IMR-90 (cell line): ENCODE measurements around the gene FRK. TPM values are rescaled to one million over a fixed set of nuclear protein-coding genes. Genes with fewer than 3 reads are reported as not detected.

Experiments used
- ATAC-seq: fragments of 200-7000 bp; cut with Tn5 transposase; 2 replicates; pipeline ENCODE4 v1.9.1; 2020; ENCODE audit warnings: low read depth, mild to moderate bottlenecking, moderate library complexity
- BruUV-seq: library from RNA; stranded (reverse); fragments of 400-500 nt; replicated peaks from 2 replicates; lab custom pipeline; 2021; lab: Mats Ljungman, UMichigan
- CTCF ChIA-PET: fragments of 300-600 bp; formaldehyde crosslinking; extraction: SDS; loops from one replicate; lab custom pipeline; 2021; ENCODE audit warnings: antibody characterized with exemption; lab: Yijun Ruan, JAX
- POLR2A ChIA-PET: fragments of 300-600 bp; sonication (Branson Sonifier 250); formaldehyde crosslinking; loops from one replicate; lab custom pipeline; 2022; ENCODE audit warnings: antibody characterized with exemption; ENCODE audit not compliant: unreplicated experiment; lab: Charles Lee
- DNase-seq: peaks from one replicate; pipeline ENCODE4 v3.0.0; 2013
- H2AFZ ChIP-seq: replicated peaks from 2 replicates; pipeline ENCODE3; 2013; ENCODE audit warnings: low read length, mild to moderate bottlenecking; ENCODE audit not compliant: poor library complexity
- H2AK5ac ChIP-seq: 2 replicates; pipeline ENCODE4 v1.6.1; 2013; ENCODE audit warnings: low read depth, low read length, inconsistent platforms
- H2AK9ac ChIP-seq: replicated peaks from 2 replicates; pipeline ENCODE3; 2013; ENCODE audit warnings: mild to moderate bottlenecking, low read depth, low read length, moderate library complexity; ENCODE audit not compliant: poor library complexity
- H2BK120ac ChIP-seq: 2 replicates; pipeline ENCODE4 v1.6.1; 2013; ENCODE audit warnings: low read depth, low read length, inconsistent platforms
- H2BK15ac ChIP-seq: 3 replicates; pipeline ENCODE4 v1.6.1; 2013; ENCODE audit warnings: low read depth, low read length, inconsistent platforms
- H2BK20ac ChIP-seq: 2 replicates; pipeline ENCODE4 v1.6.1; 2013; ENCODE audit warnings: low read depth, mild to moderate bottlenecking, inconsistent platforms, low read length, moderate library complexity
- H2BK5ac ChIP-seq: 2 replicates; pipeline ENCODE4 v1.6.1; 2013; ENCODE audit warnings: mild to moderate bottlenecking, low read depth, low read length, inconsistent platforms; ENCODE audit not compliant: poor library complexity, severe bottlenecking
- H3K14ac ChIP-seq: replicated peaks from 2 replicates; pipeline ENCODE4 v1.6.1; 2013; ENCODE audit warnings: low read depth, low read length, inconsistent platforms
- H3K18ac ChIP-seq: 2 replicates; pipeline ENCODE4 v1.6.1; 2013; ENCODE audit warnings: low read depth, low read length, control low read depth
- H3K23ac ChIP-seq: 2 replicates; pipeline ENCODE4 v1.6.1; 2013; ENCODE audit warnings: low read depth, low read length, inconsistent platforms
- H3K27ac ChIP-seq: 2 replicates; pipeline ENCODE4 v1.5.1; 2013; ENCODE audit warnings: mild to moderate bottlenecking, control low read depth, low read length; ENCODE audit not compliant: insufficient read depth
- H3K27me3 ChIP-seq: 2 replicates; pipeline ENCODE4 v1.6.1; 2013; ENCODE audit warnings: low read length; ENCODE audit not compliant: control insufficient read depth, insufficient read depth
- H3K36me3 ChIP-seq: 2 replicates; pipeline ENCODE4 v1.6.1; 2013; ENCODE audit warnings: low read length, mixed read lengths; ENCODE audit not compliant: control insufficient read depth, insufficient read depth
- H3K4ac ChIP-seq: 2 replicates; pipeline ENCODE4 v1.6.1; 2013; ENCODE audit warnings: low read depth, low read length, inconsistent platforms
- H3K4me1 ChIP-seq: 2 replicates; pipeline ENCODE4 v1.6.1; 2013; ENCODE audit warnings: low read length, mixed read lengths; ENCODE audit not compliant: control insufficient read depth, insufficient read depth
- H3K4me2 ChIP-seq: 2 replicates; pipeline ENCODE4 v1.6.1; 2013; ENCODE audit warnings: low read depth, mild to moderate bottlenecking, control low read depth, low read length, moderate library complexity
- H3K4me3 ChIP-seq: 2 replicates; pipeline ENCODE4 v1.5.1; 2013; ENCODE audit warnings: low read depth, mild to moderate bottlenecking, control low read depth, low read length, moderate library complexity; ENCODE audit not compliant: insufficient read depth
- H3K56ac ChIP-seq: 2 replicates; pipeline ENCODE4 v1.6.1; 2013; ENCODE audit warnings: low read length, inconsistent platforms; ENCODE audit not compliant: insufficient read depth; ENCODE audit errors: extremely low read depth
- H3K79me1 ChIP-seq, 2 experiments: 2 replicates each; pipeline ENCODE4 v1.6.1; 2013; ENCODE audit warnings: low read length in 2 of 2, inconsistent platforms in 1 of 2, low read depth in 1 of 2
- H3K9ac ChIP-seq: 2 replicates; pipeline ENCODE4 v1.6.1; 2013; ENCODE audit warnings: low read depth, low read length, control low read depth
- H3K9me1 ChIP-seq: 2 replicates; pipeline ENCODE4 v1.6.1; 2013; ENCODE audit warnings: low read length, inconsistent platforms; ENCODE audit not compliant: insufficient read depth
- H3K9me3 ChIP-seq: 2 replicates; pipeline ENCODE4 v1.6.1; 2013; ENCODE audit warnings: low read length; ENCODE audit not compliant: control insufficient read depth, insufficient read depth
- H4K20me1 ChIP-seq: 2 replicates; pipeline ENCODE4 v1.6.1; 2013; ENCODE audit warnings: low read length, inconsistent platforms; ENCODE audit not compliant: insufficient read depth
- H4K5ac ChIP-seq: 2 replicates; pipeline ENCODE4 v1.6.1; 2013; ENCODE audit warnings: mild to moderate bottlenecking, low read depth, low read length, control low read depth
- H4K8ac ChIP-seq, 2 experiments: 2 replicates each; pipeline ENCODE4 v1.6.1; 2013; ENCODE audit warnings: low read depth in 2 of 2, low read length in 2 of 2, control low read depth in 1 of 2, inconsistent platforms in 1 of 2
- H4K91ac ChIP-seq: 2 replicates; pipeline ENCODE4 v1.6.1; 2013; ENCODE audit warnings: low read depth, low read length, inconsistent platforms; ENCODE audit not compliant: insufficient read depth
- BHLHE40 ChIP-seq: fragments of 150-350 bp; IDR thresholded peaks from 2 replicates; pipeline ENCODE4 v1.6.1; 2016; ENCODE audit warnings: mild to moderate bottlenecking, low read depth, low read length
- CEBPB ChIP-seq: IDR thresholded peaks from 2 replicates; pipeline ENCODE4 v1.6.1; 2012; ENCODE audit warnings: low read depth, low read length, improper control_type of control experiment
- FOS ChIP-seq: fragments of 150-350 bp; IDR thresholded peaks from 2 replicates; pipeline ENCODE4 v1.6.1; 2016; ENCODE audit warnings: low read depth, low read length
- MAFK ChIP-seq: IDR thresholded peaks from 2 replicates; pipeline ENCODE4 v1.6.1; 2012; ENCODE audit warnings: low read depth, low read length, improper control_type of control experiment
- MAZ ChIP-seq: IDR thresholded peaks from 2 replicates; pipeline ENCODE4 v1.6.1; 2012; ENCODE audit warnings: low read depth, mild to moderate bottlenecking, low read length, improper control_type of control experiment, moderate library complexity, borderline replicate concordance
- MXI1 ChIP-seq: IDR thresholded peaks from 2 replicates; pipeline ENCODE4 v1.6.1; 2012; ENCODE audit warnings: low read depth, mild to moderate bottlenecking, low read length, moderate library complexity, borderline replicate concordance
- POLR2A ChIP-seq: IDR thresholded peaks from 2 replicates; pipeline ENCODE4 v1.6.1; 2012; ENCODE audit warnings: mild to moderate bottlenecking, low read depth, low read length
- RAD21 ChIP-seq: IDR thresholded peaks from 2 replicates; pipeline ENCODE4 v1.6.1; 2012; ENCODE audit warnings: low read length, improper control_type of control experiment
- RCOR1 ChIP-seq: IDR thresholded peaks from 2 replicates; pipeline ENCODE4 v1.6.1; 2012; ENCODE audit warnings: mild to moderate bottlenecking, low read length, improper control_type of control experiment; ENCODE audit not compliant: insufficient replicate concordance
- RFX5 ChIP-seq: IDR thresholded peaks from 2 replicates; pipeline ENCODE4 v1.8.0; 2012; ENCODE audit warnings: low read depth, mild to moderate bottlenecking, low read length, moderate library complexity
- SMC3 ChIP-seq: fragments of 150-350 bp; IDR thresholded peaks from 2 replicates; pipeline ENCODE4 v1.6.1; 2016; ENCODE audit warnings: low read depth, mild to moderate bottlenecking, antibody characterized with exemption, low read length, moderate library complexity
- dilution Hi-C: fragments of 300-500 bp; cut with HindIII; formaldehyde crosslinking; loops from one replicate; pipeline ENCODE4 v1.14.3; 2018; ENCODE audit warnings: low sequenced_read_pairs; ENCODE audit not compliant: unreplicated experiment
- in situ Hi-C: fragments of 300-500 bp; cut with MboI; formaldehyde crosslinking; loops from 3 replicates; pipeline ENCODE4 v1.14.3; 2019; ENCODE audit warnings: low sequenced_read_pairs, inconsistent platforms, mixed read lengths
- intact Hi-C: fragments of 100-400 bp; cut with micrococcal nuclease; formaldehyde crosslinking; loops from 2 replicates; pipeline ENCODE4 v1.10.0; 2022
- polyA plus RNA-seq, 3 experiments: library from polyadenylated mRNA; depleted of rRNA; stranded (reverse); fragments of >200 nt; gene quantifications; 2 replicates each; pipeline ENCODE4 v1.2.3, GENCODE V29; 2012; ENCODE audit warnings: low replicate concordance in 1 of 3
- total RNA-seq: library from RNA; depleted of rRNA; stranded (reverse); fragments of >200 nt; gene quantifications from 2 replicates; pipeline ENCODE4 v1.2.3, GENCODE V29; 2012
- TF ChIP-seq, protein P1 (sequence below): conservative IDR thresholded peaks from 2 replicates; pipeline ENCODE4 v1.5.1; 2012; ENCODE audit warnings: mild to moderate bottlenecking, low read depth, low read length, improper control_type of control experiment

FRK gene
- total and polyA plus RNA-seq, 2 of the 4 experiments (the other 2 are of a cell fraction): under 0.01 to 0.02 TPM

DNA sequence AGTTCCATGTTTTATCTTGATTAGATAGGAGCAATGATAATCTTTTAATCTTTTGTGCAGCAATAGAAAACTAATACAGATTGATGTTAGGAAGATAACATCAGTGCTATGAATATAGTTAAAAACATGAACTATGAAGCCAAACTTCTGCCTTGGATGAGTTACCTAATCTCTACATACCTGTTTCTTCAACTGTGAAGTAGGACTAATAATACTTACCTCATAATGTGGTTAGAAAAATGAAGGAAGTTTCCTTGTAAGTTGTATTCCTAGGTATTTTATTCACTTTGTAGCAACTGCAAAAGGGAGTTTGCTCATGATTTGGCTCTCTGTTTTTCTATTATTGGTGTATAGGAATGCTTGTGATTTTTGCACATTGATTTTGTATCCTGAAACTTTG lies 111.9 kb downstream of the FRK start:
- H2AK9ac ChIP-seq: no peak overlapping the region
- no peak overlapping the region for H4K91ac ChIP-seq
- H2BK120ac ChIP-seq: no peak overlapping the region
- no peaks in the 10 kb centered on the region for H3K79me1 ChIP-seq
- in situ Hi-C loops: no loop called here
- no peak overlapping the region for H3K56ac ChIP-seq
- no peak overlapping the region for H3K27ac ChIP-seq
- no peak overlapping the region for H2AFZ ChIP-seq
- H3K4me3 ChIP-seq: no peak overlapping the region
- H2BK5ac ChIP-seq: no peak overlapping the region
- no peak overlapping the region for H3K23ac ChIP-seq
- BruUV-seq: no TSS peak
- no peak overlapping the region for H3K4ac ChIP-seq
- H4K5ac ChIP-seq: no peak overlapping the region
- H3K36me3 ChIP-seq: no peaks in the 10 kb centered on the region
- no peak overlapping the region for H2AK5ac ChIP-seq
- ChIA-PET POLR2A (no interaction called here), CTCF (no interaction called here)
- intact Hi-C loops: no loop called here
- H3K9me1 ChIP-seq: no peaks in the 10 kb centered on the region
- no peaks in the 10 kb centered on the region for H4K20me1 ChIP-seq
- ATAC-seq (no peak), DNase-seq (no peak)
- H3K9me3 ChIP-seq: no peaks in the 10 kb centered on the region
- no peak overlapping the region for H3K9ac ChIP-seq
- no peak overlapping the region for H3K18ac ChIP-seq
- no peaks in the 10 kb centered on the region for H3K4me1 ChIP-seq
- H2BK20ac ChIP-seq: no peak overlapping the region
- H4K8ac ChIP-seq: no peak overlapping the region
- H2BK15ac ChIP-seq: no peak overlapping the region
- no peak overlapping the region for H3K14ac ChIP-seq
- no peaks in the 10 kb centered on the region for H3K27me3 ChIP-seq
- TF ChIP-seq BHLHE40 (no peak), MXI1 (no peak), MAFK (no peak), SMC3 (no peak), RAD21 (no peak), POLR2A (no peak), CEBPB (no peak), FOS (no peak), RFX5 (no peak), MAZ (no peak), RCOR1 (no peak)
- TF ChIP-seq, protein P1, sequence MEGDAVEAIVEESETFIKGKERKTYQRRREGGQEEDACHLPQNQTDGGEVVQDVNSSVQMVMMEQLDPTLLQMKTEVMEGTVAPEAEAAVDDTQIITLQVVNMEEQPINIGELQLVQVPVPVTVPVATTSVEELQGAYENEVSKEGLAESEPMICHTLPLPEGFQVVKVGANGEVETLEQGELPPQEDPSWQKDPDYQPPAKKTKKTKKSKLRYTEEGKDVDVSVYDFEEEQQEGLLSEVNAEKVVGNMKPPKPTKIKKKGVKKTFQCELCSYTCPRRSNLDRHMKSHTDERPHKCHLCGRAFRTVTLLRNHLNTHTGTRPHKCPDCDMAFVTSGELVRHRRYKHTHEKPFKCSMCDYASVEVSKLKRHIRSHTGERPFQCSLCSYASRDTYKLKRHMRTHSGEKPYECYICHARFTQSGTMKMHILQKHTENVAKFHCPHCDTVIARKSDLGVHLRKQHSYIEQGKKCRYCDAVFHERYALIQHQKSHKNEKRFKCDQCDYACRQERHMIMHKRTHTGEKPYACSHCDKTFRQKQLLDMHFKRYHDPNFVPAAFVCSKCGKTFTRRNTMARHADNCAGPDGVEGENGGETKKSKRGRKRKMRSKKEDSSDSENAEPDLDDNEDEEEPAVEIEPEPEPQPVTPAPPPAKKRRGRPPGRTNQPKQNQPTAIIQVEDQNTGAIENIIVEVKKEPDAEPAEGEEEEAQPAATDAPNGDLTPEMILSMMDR: no peak
- no peak overlapping the region for H3K4me2 ChIP-seq
- dilution Hi-C loops: no loop called here
